ENCODE measurements around the gene KRTAP16-1. TPM values are rescaled to one million over a fixed set of nuclear protein-coding genes. Genes with fewer than 3 reads are reported as not detected.

Gene KRTAP16-1
- total and polyA plus RNA-seq, 2 of the 4 experiments (the other 2 are of a cell fraction): not detected

GRCh38 chr17:41302981-41303380, 6.1 kb downstream of the KRTAP16-1 start:
- no peak overlapping the region for H3K27ac ChIP-seq (ENCODE audit: insufficient read depth, low read length)

More at GRCh38 chr17:41302981-41303380, 6.1 kb downstream of the KRTAP16-1 start:
- H2BK120ac ChIP-seq (ENCODE audit: low read depth, low read length): no peak overlapping the region
- no peak for ATAC-seq (ENCODE audit: low read depth)
- no peaks in the 10 kb centered on the region for H3K4me1 ChIP-seq (ENCODE audit: control insufficient read depth, insufficient read depth, low read length)
- ChIA-PET POLR2A (ENCODE audit: unreplicated experiment) (no interaction called here), CTCF (no interaction called here)
- no peak overlapping the region for H3K23ac ChIP-seq (ENCODE audit: low read depth, low read length)
- no peak overlapping the region for H3K14ac ChIP-seq (replicated peaks; ENCODE audit: low read depth, low read length)
- H3K4ac ChIP-seq (ENCODE audit: low read depth, low read length): no peak overlapping the region
- WGBS, 2 experiments (ENCODE audit: extremely low coverage in 2 of 2, insufficient read length in 1 of 2): 80% methylated on average over 2 of the region's 4 CpGs; no CpG with 5 or more reads in 1 of the 2 experiments
- H3K4me2 ChIP-seq (ENCODE audit: low read depth, low read length): no peak overlapping the region
- no peak overlapping the region for H2BK5ac ChIP-seq (ENCODE audit: low read depth, low read length, poor library complexity, severe bottlenecking)
- TF ChIP-seq FOS (IDR thresholded peaks at IDR 0.05; ENCODE audit: low read depth, low read length): no peak
- no peak for TF ChIP-seq BHLHE40 (IDR thresholded peaks at IDR 0.05; ENCODE audit: low read depth, low read length)
- TF ChIP-seq ELK1 (IDR thresholded peaks at IDR 0.05; ENCODE audit: borderline replicate concordance, low read depth, low read length): no peak
- no peak for TF ChIP-seq CEBPB (IDR thresholded peaks at IDR 0.05; ENCODE audit: low read depth, low read length)
- no peak for TF ChIP-seq MAZ (IDR thresholded peaks at IDR 0.05; ENCODE audit: borderline replicate concordance, low read depth, low read length)
- TF ChIP-seq MXI1 (IDR thresholded peaks at IDR 0.05; ENCODE audit: borderline replicate concordance, low read depth, low read length): no peak
- TF ChIP-seq POLR2A (IDR thresholded peaks at IDR 0.05; ENCODE audit: low read depth, low read length): no peak
- no peak for TF ChIP-seq CTCF (conservative IDR thresholded peaks at IDR 0.05; ENCODE audit: low read depth, low read length)
- no peak for TF ChIP-seq MAFK (IDR thresholded peaks at IDR 0.05; ENCODE audit: low read depth, low read length)
- TF ChIP-seq CHD1 (IDR thresholded peaks at IDR 0.05; ENCODE audit: low read depth, low read length): no peak
- no peak for TF ChIP-seq SMC3 (IDR thresholded peaks at IDR 0.05; ENCODE audit: low read depth, low read length)
- no peak for TF ChIP-seq RFX5 (IDR thresholded peaks at IDR 0.05; ENCODE audit: low read depth, low read length)
- TF ChIP-seq, protein P1, sequence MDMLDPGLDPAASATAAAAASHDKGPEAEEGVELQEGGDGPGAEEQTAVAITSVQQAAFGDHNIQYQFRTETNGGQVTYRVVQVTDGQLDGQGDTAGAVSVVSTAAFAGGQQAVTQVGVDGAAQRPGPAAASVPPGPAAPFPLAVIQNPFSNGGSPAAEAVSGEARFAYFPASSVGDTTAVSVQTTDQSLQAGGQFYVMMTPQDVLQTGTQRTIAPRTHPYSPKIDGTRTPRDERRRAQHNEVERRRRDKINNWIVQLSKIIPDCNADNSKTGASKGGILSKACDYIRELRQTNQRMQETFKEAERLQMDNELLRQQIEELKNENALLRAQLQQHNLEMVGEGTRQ (IDR thresholded peaks at IDR 0.05; ENCODE audit: low read depth, low read length): no peak
- TF ChIP-seq NFE2L2 (IDR thresholded peaks at IDR 0.05; ENCODE audit: low read depth, low read length): no peak
- TF ChIP-seq RCOR1 (IDR thresholded peaks at IDR 0.05; ENCODE audit: insufficient replicate concordance, low read length): no peak
- no peak for TF ChIP-seq RAD21 (IDR thresholded peaks at IDR 0.05; ENCODE audit: low read length)
- no peaks in the 10 kb centered on the region for H3K9me3 ChIP-seq (ENCODE audit: control insufficient read depth, insufficient read depth, low read length)
- no peak overlapping the region for H3K4me3 ChIP-seq (ENCODE audit: insufficient read depth, low read depth, low read length)
- no peaks in the 10 kb centered on the region for H4K20me1 ChIP-seq (ENCODE audit: insufficient read depth, low read length)
- H4K8ac ChIP-seq (ENCODE audit: low read depth in 2 of 2, low read length in 2 of 2): no peak overlapping the region
- peaks cover 5% of the 10 kb centered on the region; the same call in 1 of the 2 replicates for H3K9me1 ChIP-seq (ENCODE audit: insufficient read depth, low read length)
- H3K9ac ChIP-seq (ENCODE audit: low read depth, low read length): no peak overlapping the region
- H2AK5ac ChIP-seq (ENCODE audit: low read depth, low read length): no peak overlapping the region
- no peak overlapping the region for H4K91ac ChIP-seq (ENCODE audit: insufficient read depth, low read depth, low read length)
- no peaks in the 10 kb centered on the region for H3K36me3 ChIP-seq (ENCODE audit: control insufficient read depth, insufficient read depth, low read length)
- no peak overlapping the region for H3K18ac ChIP-seq (ENCODE audit: low read depth, low read length)
- H2AFZ ChIP-seq (replicated peaks; ENCODE audit: low read length, poor library complexity): no peak overlapping the region
- no peak overlapping the region for H4K5ac ChIP-seq (ENCODE audit: low read depth, low read length)
- in situ Hi-C loops (cut with MboI; ENCODE audit: low sequenced_read_pairs) (no loop called here), dilution Hi-C loops (cut with HindIII; ENCODE audit: low sequenced_read_pairs, unreplicated experiment) (no loop called here), intact Hi-C loops (cut with micrococcal nuclease) (no loop called here)
- DNase-seq: no peak
- no peak overlapping the region for H2BK15ac ChIP-seq (ENCODE audit: low read depth, low read length)
- H3K79me1 ChIP-seq (ENCODE audit: low read depth in 1 of 2, low read length in 2 of 2): no peaks in the 10 kb centered on the region
- no peak overlapping the region for H2BK20ac ChIP-seq (ENCODE audit: low read depth, low read length)
- BruUV-seq (replicated peaks): no TSS peak
- H3K27me3 ChIP-seq (ENCODE audit: control insufficient read depth, insufficient read depth, low read length): peaks cover 2% of the 10 kb centered on the region; the same call in 1 of the 2 replicates
- H3K56ac ChIP-seq (ENCODE audit: extremely low read depth, insufficient read depth, low read length): no peak overlapping the region
- H2AK9ac ChIP-seq (replicated peaks; ENCODE audit: low read depth, low read length, poor library complexity): no peak overlapping the region

Measured in IMR-90 (cell line).